GM19468 (cell line): Measurements from ENCODE around the gene KRTAP2-2.
"Not testable (repeated sequence)": the region's sequence is repeated elsewhere in the genome, so short reads cannot be mapped to it uniquely, and the experiment has no call there.

Experiments
- ATAC-seq: cut with Tn5 transposase; IDR thresholded peaks from one replicate; pipeline ENCODE4 v1.9.1; 2021; ENCODE audit warnings: mild to moderate bottlenecking, moderate library complexity, moderate number of reproducible peaks; ENCODE audit not compliant: unreplicated experiment; ENCODE audit errors: extremely low read depth

KRTAP2-2 gene

GRCh38 chr17:41065016-41065689 is 10.1 kb upstream of the KRTAP2-2 start:
- not testable (repeated sequence) for ATAC-seq

- no peak for ATAC-seq
Measured at GRCh38 chr17:41064301-41064700, 9.3 kb upstream of the KRTAP2-2 start.

- ATAC-seq: no peak
Measured at GRCh38 chr17:41063449-41063848, 8.4 kb upstream of the KRTAP2-2 start.

- no peak for ATAC-seq
Measured at GRCh38 chr17:41061964-41062363, 6.9 kb upstream of the KRTAP2-2 start.

GRCh38 chr17:41060052-41060604 is 5.1 kb upstream of the KRTAP2-2 start, which contains the start of gene KRTAP2-3:
Gene KRTAP2-3, minus strand, starts transcription at chr17:41060114. Its CDS starts 64 bp downstream, at chr17:41060050.
- no peak for ATAC-seq

- ATAC-seq: not testable (repeated sequence)
Measured at GRCh38 chr17:41059276-41060051, 4.4 kb upstream of the KRTAP2-2 start.

GRCh38 chr17:41058741-41059140 is 3.7 kb upstream of the KRTAP2-2 start:
- ATAC-seq: no peak

GRCh38 chr17:41057547-41057946 is 2.5 kb upstream of the KRTAP2-2 start:
- no peak for ATAC-seq

- not testable (repeated sequence) for ATAC-seq
Measured at GRCh38 chr17:41054556-41054955, 474 bp downstream of the KRTAP2-2 start.

GRCh38 chr17:41054025-41054424 is 1.0 kb downstream of the KRTAP2-2 start:
- ATAC-seq: no peak

- ATAC-seq: no peak
Measured at GRCh38 chr17:41052566-41052965, 2.5 kb downstream of the KRTAP2-2 start.

- no peak for ATAC-seq
Measured at GRCh38 chr17:41049110-41049509, 5.9 kb downstream of the KRTAP2-2 start.

- ATAC-seq: no peak
Measured at GRCh38 chr17:41048441-41048840, 6.6 kb downstream of the KRTAP2-2 start.

- not testable (repeated sequence) for ATAC-seq
Measured at GRCh38 chr17:41046735-41047465, 8.1 kb downstream of the KRTAP2-2 start, which contains the start of gene KRTAP2-1. Gene KRTAP2-1, minus strand, starts transcription at chr17:41047316. Its CDS starts 49 bp downstream, at chr17:41047267.

- ATAC-seq: no peak
Measured at GRCh38 chr17:41042953-41043352, 12.1 kb downstream of the KRTAP2-2 start.

GRCh38 chr17:41040783-41041571 is 14.1 kb downstream of the KRTAP2-2 start, which contains the start of gene KRTAP1-1:
Gene KRTAP1-1, minus strand, starts transcription at chr17:41041450. Its CDS starts 53 bp downstream, at chr17:41041397.
- not testable (repeated sequence) for ATAC-seq

GRCh38 chr17:41037853-41038350 is 17.1 kb downstream of the KRTAP2-2 start:
- no peak for ATAC-seq

GRCh38 chr17:41034346-41034935 is 20.6 kb downstream of the KRTAP2-2 start, which contains the start of gene KRTAP1-3:
Gene KRTAP1-3, minus strand, starts transcription at chr17:41034874. Its CDS starts 53 bp downstream, at chr17:41034821.
- not testable (repeated sequence) for ATAC-seq
